Transverse colon (tissue), 4 donors: ENCODE results near the gene RBM4B. TPM values are rescaled to one million over a fixed set of nuclear protein-coding genes. Genes with fewer than 3 reads are reported as not detected.

Experiments
- DNase-seq: peaks from one replicate; pipeline ENCODE4 v3.0.0-alpha.2; 2019
- H3K27ac ChIP-seq, 4 donors: fragments of 200-600 bp; sonication (generic); 2 replicates each; pipeline ENCODE4 v1.5.1; 2016 to 2018; ENCODE audit warnings: inconsistent platforms in 4 of 4
- H3K27me3 ChIP-seq: fragments of 200-600 bp; sonication (generic); 2 replicates; pipeline ENCODE4 v1.5.1; 2017; ENCODE audit warnings: inconsistent platforms
- H3K36me3 ChIP-seq, 4 donors: fragments of 200-600 bp; sonication (generic); 2 replicates each; pipeline ENCODE4 v1.5.1; 2017 to 2019; ENCODE audit warnings: inconsistent platforms in 4 of 4
- H3K4me1 ChIP-seq, 4 donors: fragments of 200-600 bp; sonication (generic); 2 replicates each; pipeline ENCODE4 v1.5.1; 2017 to 2020; ENCODE audit warnings: inconsistent platforms in 4 of 4
- H3K4me3 ChIP-seq, 4 donors: fragments of 200-600 bp; sonication (generic); 1 replicate in 1 of 4; 2 replicates in 3 of 4; pipeline versions ENCODE4 v1.5.1 to v1.6.1; 2017 to 2019; ENCODE audit warnings: inconsistent platforms in 4 of 4
- H3K9me3 ChIP-seq, 2 donors: fragments of 200-600 bp; sonication (generic); 2 replicates each; pipeline ENCODE4 v1.5.1; 2017 to 2019; ENCODE audit warnings: inconsistent platforms in 2 of 2
- CTCF ChIP-seq, 5 experiments: fragments of 200-600 bp in 3 of 5; fragments of 450-650 bp in 2 of 5; sonication (generic) in 3 of 5; IDR thresholded peaks; 1 replicate in 2 of 5; 2 replicates in 3 of 5; pipeline ENCODE4 v1.5.1; 2016 to 2017; ENCODE audit warnings: antibody characterized with exemption in 5 of 5, inconsistent platforms in 3 of 5, mild to moderate bottlenecking in 2 of 5, moderate library complexity in 1 of 5
- EP300 ChIP-seq: sonication (generic); formaldehyde crosslinking; IDR thresholded peaks from one replicate; pipeline ENCODE4 v1.6.1; 2017; ENCODE audit warnings: antibody characterized with exemption, low read depth
- POLR2A ChIP-seq: fragments of 450-650 bp; IDR thresholded peaks from one replicate; pipeline ENCODE4 v1.6.1; 2016; ENCODE audit warnings: antibody characterized with exemption, mild to moderate bottlenecking, moderate library complexity
- POLR2AphosphoS5 ChIP-seq, 3 donors: sonication (generic); formaldehyde crosslinking; IDR thresholded peaks; one replicate each; pipeline ENCODE4 v1.6.1; 2016; ENCODE audit warnings: antibody characterized with exemption in 3 of 3
- WGBS, 2 donors: methylation state at CpG; one replicate each; pipeline ENCODE4 v1.1.5; 2018; ENCODE audit warnings: low coverage in 1 of 2; 5-methylcytosine and 5-hydroxymethylcytosine counted together
- in situ Hi-C, 4 donors: fragments of 200-750 bp; cut with MboI; loops; one replicate each; pipeline versions ENCODE4 v1.15.0 to v1.15.1; 2017; ENCODE audit warnings: low sequenced_read_pairs in 3 of 4, low pct_ligation_motif_present in 1 of 4, low pct_unique_long_range_greater_than_20kb in 1 of 4
- intact Hi-C: fragments of 100-400 bp; cut with DNase I; formaldehyde crosslinking; loops from one replicate; pipeline ENCODE4 v1.15.1; 2023; ENCODE audit warnings: low total_unique reads
- total RNA-seq, 4 donors: library from RNA; depleted of rRNA; stranded (reverse); fragments of >200 nt; gene quantifications; one replicate each; pipeline ENCODE4 v1.1.0, GENCODE V29; 2016

The RBM4B gene
- total RNA-seq, 4 donors from 2014 or later, result 14.2 to 22.1 (median 15.5) TPM

GRCh38 chr11:66659763-66660162, 17.9 kb downstream of the RBM4B start:
- DNase-seq, result no peak
- no peaks in the 10 kb centered on the region for H3K9me3 ChIP-seq
- in situ Hi-C loops, result no loop called here
- H3K4me1 ChIP-seq, result no peaks in the 10 kb centered on the region
- intact Hi-C loops, result no loop called here
- H3K4me3 ChIP-seq, result no peak overlapping the region
- peaks cover 0 to 19% (median 4%) of the 10 kb centered on the region in 4 donors for H3K36me3 ChIP-seq
- WGBS, 2 donors, result 67 to 78% methylated on average over 2 of the region's 2 CpGs
- TF ChIP-seq EP300, result no peak
- no peak for TF ChIP-seq POLR2A
- no peak for TF ChIP-seq POLR2AphosphoS5 (IDR thresholded peaks at IDR 0.05)
- TF ChIP-seq CTCF (IDR thresholded peaks at IDR 0.05), result no peak
- no peak overlapping the region for H3K27ac ChIP-seq
- H3K27me3 ChIP-seq, result no peaks in the 10 kb centered on the region

GRCh38 chr11:66653123-66653522, 24.6 kb downstream of the RBM4B start:
- H3K36me3 ChIP-seq, result peaks cover 0 to 27% (median 1%) of the 10 kb centered on the region in 4 donors

GRCh38 chr11:66652651-66653050, 25.0 kb downstream of the RBM4B start:
- no peak for TF ChIP-seq POLR2A
- no peak for TF ChIP-seq EP300
- no peak for TF ChIP-seq CTCF (IDR thresholded peaks at IDR 0.05)
- no peak for TF ChIP-seq POLR2AphosphoS5 (IDR thresholded peaks at IDR 0.05)
- Histone ChIP-seq H3K27ac (no peak overlapping the region), H3K4me3 (no peak overlapping the region), H3K27me3 (no peaks in the 10 kb centered on the region), H3K36me3 (peaks cover 0 to 29% (median 1%) of the 10 kb centered on the region in 4 donors), H3K9me3 (no peaks in the 10 kb centered on the region), H3K4me1 (no peaks in the 10 kb centered on the region)
- intact Hi-C loops (loop anchor here (2.0 kb wide), 1 partner anchor 24 kb away; no protein-coding TSS in a partner anchor), in situ Hi-C loops (no loop called here)
- 14 to 73% methylated on average over 1 to 7 of the region's 7 CpGs for WGBS, 2 donors
- DNase-seq, result no peak

More at GRCh38 chr11:66653123-66653522, 24.6 kb downstream of the RBM4B start:
- no peak for DNase-seq
- 90 to 100% methylated on average over 2 to 6 of the region's 6 CpGs for WGBS, 2 donors
- Histone ChIP-seq H3K4me1 (no peaks in the 10 kb centered on the region), H3K4me3 (no peak overlapping the region), H3K27ac (no peak overlapping the region), H3K27me3 (no peaks in the 10 kb centered on the region), H3K9me3 (no peaks in the 10 kb centered on the region)
- no peak for TF ChIP-seq POLR2AphosphoS5 (IDR thresholded peaks at IDR 0.05)
- TF ChIP-seq CTCF (IDR thresholded peaks at IDR 0.05), result no peak
- TF ChIP-seq POLR2A, result no peak
- no peak for TF ChIP-seq EP300
- in situ Hi-C loops, result no loop called here
- intact Hi-C loops, result loop anchor here (2.0 kb wide), 1 partner anchor 24 kb away; no protein-coding TSS in a partner anchor

GRCh38 chr11:66651016-66651415, 26.7 kb downstream of the RBM4B start:
- in situ Hi-C loops, result no loop called here
- Histone ChIP-seq H3K9me3 (no peaks in the 10 kb centered on the region), H3K27ac (no peak overlapping the region), H3K36me3 (peaks cover 0 to 41% (median 6%) of the 10 kb centered on the region in 4 donors), H3K4me1 (peaks cover 0 to 14% (median under 1%) of the 10 kb centered on the region in 4 donors), H3K27me3 (no peaks in the 10 kb centered on the region), H3K4me3 (no peak overlapping the region)
- 88% methylated on average over 2 of the region's 2 CpGs; no CpG with 5 or more reads in 1 of the 2 donors for WGBS, 2 donors
- TF ChIP-seq EP300 (no peak), POLR2A (no peak), POLR2AphosphoS5 (IDR thresholded peaks at IDR 0.05) (no peak), CTCF (IDR thresholded peaks at IDR 0.05) (no peak)
- DNase-seq, result no peak
- intact Hi-C loops, result no loop called here
